CD4-positive, alpha-beta T cell (primary cell): ENCODE results near the gene ITSN2. TPM values are rescaled to one million over a fixed set of nuclear protein-coding genes. Genes with fewer than 3 reads are reported as not detected.

Experiments
- ATAC-seq: fragments of 200-7000 bp; cut with Tn5 transposase; one replicate; pipeline ENCODE4 v1.10.0; 2022; ENCODE audit warnings: mild to moderate bottlenecking; ENCODE audit not compliant: poor library complexity
- CTCF ChIA-PET: fragments of 350-600 bp; sonication (Branson Sonifier 250); formaldehyde crosslinking; loops from one replicate; lab custom pipeline; 2021; ENCODE audit warnings: antibody characterized with exemption, inconsistent platforms; lab: Charles Lee
- POLR2A ChIA-PET: fragments of 350-600 bp; sonication (Branson Sonifier 250); formaldehyde crosslinking; loops from one replicate; lab custom pipeline; 2021; ENCODE audit warnings: antibody characterized with exemption, inconsistent platforms; lab: Charles Lee
- DNase-seq, 14 experiments: peaks; one replicate each; pipeline ENCODE4 v3.0.0-alpha.2; 2013 to 2020; ENCODE audit warnings: mixed read lengths in 2 of 14
- H3K27ac ChIP-seq, 2 donors: one replicate each; pipeline versions ENCODE4 v1.5.1 to v1.7.0; 2013; ENCODE audit warnings: low read length in 2 of 2, low read depth in 1 of 2, mild to moderate bottlenecking in 1 of 2
- H3K27me3 ChIP-seq, 2 experiments: 1 replicate in 1 of 2; 2 replicates in 1 of 2; pipeline versions ENCODE4 v1.6.1 to v1.7.0; 2013; ENCODE audit warnings: low read length in 2 of 2, control low read depth in 1 of 2, mild to moderate bottlenecking in 1 of 2, moderate library complexity in 1 of 2; ENCODE audit not compliant: insufficient read depth in 2 of 2, control insufficient read depth in 1 of 2
- H3K36me3 ChIP-seq: one replicate; pipeline ENCODE4 v1.6.1; 2013; ENCODE audit warnings: low read length, control low read depth; ENCODE audit not compliant: insufficient read depth
- H3K4me1 ChIP-seq: one replicate; pipeline ENCODE4 v1.6.1; 2013; ENCODE audit warnings: low read length, control low read depth; ENCODE audit not compliant: insufficient read depth
- H3K4me3 ChIP-seq: one replicate; pipeline ENCODE4 v1.5.1; 2013; ENCODE audit warnings: mild to moderate bottlenecking, low read length, moderate library complexity
- H3K9me3 ChIP-seq, 2 experiments: 1 replicate in 1 of 2; 2 replicates in 1 of 2; pipeline versions ENCODE4 v1.6.1 to v1.7.0; 2013; ENCODE audit warnings: low read length in 2 of 2, mild to moderate bottlenecking in 2 of 2, control low read depth in 1 of 2, moderate library complexity in 1 of 2; ENCODE audit not compliant: control insufficient read depth in 1 of 2, insufficient read depth in 1 of 2
- H3K27ac Mint-ChIP-seq: one replicate; pipeline ENCODE4 v1.8.0; 2020; ENCODE audit warnings: mixed read lengths
- H3K27me3 Mint-ChIP-seq: one replicate; pipeline ENCODE4 v1.8.0; 2021; ENCODE audit warnings: mixed read lengths
- H3K36me3 Mint-ChIP-seq: one replicate; pipeline ENCODE4 v1.8.0; 2021; ENCODE audit warnings: low read depth, mixed read lengths
- H3K4me1 Mint-ChIP-seq: one replicate; pipeline ENCODE4 v1.8.0; 2021; ENCODE audit warnings: low read depth, mixed read lengths
- H3K4me3 Mint-ChIP-seq: one replicate; pipeline ENCODE4 v1.8.0; 2020; ENCODE audit warnings: mild to moderate bottlenecking, mixed read lengths
- H3K9me3 Mint-ChIP-seq: one replicate; pipeline ENCODE4 v1.8.0; 2020; ENCODE audit warnings: mixed read lengths
- CTCF ChIP-seq: fragments of 200-600 bp; IDR thresholded peaks from one replicate; pipeline ENCODE4 v1.8.0; 2022; ENCODE audit warnings: antibody characterized with exemption, mild to moderate bottlenecking
- intact Hi-C, 2 experiments: fragments of 100-400 bp; cut with DNase I in 1 of 2; cut with micrococcal nuclease in 1 of 2; formaldehyde crosslinking; loops; one replicate each; pipeline versions ENCODE4 v1.15.1 to v1.9.0; 2023 to 2025; cut with DNase I, micrococcal nuclease
- total RNA-seq, 174 experiments: library from RNA in 2 of 174; stranded (reverse) in 2 of 174; gene quantifications; one replicate each; pipeline ENCODE4 v1.2.3 and lab custom pipeline; 2021 to 2026

The ITSN2 gene
- total RNA-seq, 2 experiments from 2014 or later, result 75.4 to 77.1 TPM

DNA sequence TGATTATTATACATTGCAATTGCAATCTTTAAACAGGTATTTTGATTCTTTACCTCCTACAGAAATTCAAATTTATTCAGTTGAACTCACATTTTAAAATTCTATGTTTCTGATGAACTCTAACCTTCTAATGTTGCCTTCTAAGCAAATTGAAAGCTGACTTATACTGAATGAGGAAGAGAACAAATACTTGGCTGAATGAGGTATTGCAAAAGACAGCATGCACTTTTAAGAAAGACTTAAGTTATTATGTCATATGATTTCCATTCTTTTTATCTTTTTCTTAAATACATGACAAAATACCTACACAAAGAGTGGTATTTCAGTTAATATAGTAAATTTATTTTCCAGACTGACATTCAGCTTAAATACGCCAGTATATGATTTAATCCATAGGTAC lies 120.8 kb downstream of the ITSN2 start:
- peaks cover 33% of the 10 kb centered on the region for H3K36me3 ChIP-seq

DNA sequence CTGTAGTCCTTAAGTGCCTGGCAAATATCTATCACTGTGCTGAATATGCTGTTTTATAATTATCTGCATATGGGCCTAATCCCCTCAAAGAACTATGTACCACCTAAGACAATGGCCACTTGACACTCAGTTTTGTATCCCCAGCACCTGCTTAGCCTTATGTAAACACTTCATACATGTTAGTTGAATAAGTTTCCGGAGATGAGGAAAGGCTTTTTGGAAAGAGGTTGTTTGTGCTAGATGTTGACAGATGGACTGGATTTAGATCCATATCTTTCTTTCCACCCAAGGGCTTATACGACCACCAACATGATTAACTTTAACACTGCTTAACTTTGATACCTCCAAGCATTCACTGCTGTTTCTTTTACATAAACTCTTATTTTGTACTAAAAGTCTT lies 122.2 kb downstream of the ITSN2 start:
- no peak for DNase-seq
- no peaks in the 10 kb centered on the region for H3K4me1 ChIP-seq
- H3K9me3 Mint-ChIP-seq, result no peaks in the 10 kb centered on the region
- no peak overlapping the region for H3K4me3 ChIP-seq
- ATAC-seq, result no peak
- H3K4me1 Mint-ChIP-seq, result no peaks in the 10 kb centered on the region
- ChIA-PET POLR2A (no interaction called here), CTCF (no interaction called here)
- no peak overlapping the region for H3K27ac ChIP-seq
- H3K27me3 ChIP-seq, result no peaks in the 10 kb centered on the region
- no peaks in the 10 kb centered on the region for H3K9me3 ChIP-seq
- intact Hi-C loops, result no loop called here
- no peak overlapping the region for H3K4me3 Mint-ChIP-seq
- H3K27ac Mint-ChIP-seq, result no peak overlapping the region
- peaks cover 67% of the 10 kb centered on the region for H3K36me3 Mint-ChIP-seq
- no peak for TF ChIP-seq CTCF
- no peaks in the 10 kb centered on the region for H3K27me3 Mint-ChIP-seq
- peaks cover 19% of the 10 kb centered on the region for H3K36me3 ChIP-seq

More for the DNA sequence above, 120.8 kb downstream of the ITSN2 start:
- intact Hi-C loops, result no loop called here
- Mint-ChIP-seq H3K4me1 (no peaks in the 10 kb centered on the region), H3K36me3 (peaks cover 68% of the 10 kb centered on the region), H3K27ac (no peak overlapping the region), H3K27me3 (no peaks in the 10 kb centered on the region), H3K9me3 (no peaks in the 10 kb centered on the region), H3K4me3 (no peak overlapping the region)
- Histone ChIP-seq H3K27ac (no peak overlapping the region), H3K9me3 (no peaks in the 10 kb centered on the region), H3K4me1 (no peaks in the 10 kb centered on the region), H3K4me3 (no peak overlapping the region), H3K27me3 (no peaks in the 10 kb centered on the region)
- no peak for ATAC-seq
- no peak for TF ChIP-seq CTCF
- ChIA-PET POLR2A (no interaction called here), CTCF (no interaction called here)
- no peak for DNase-seq

- H3K27me3 ChIP-seq, result no peaks in the 10 kb centered on the region
- no peak overlapping the region for H3K27ac ChIP-seq
- H3K27me3 Mint-ChIP-seq, result no peaks in the 10 kb centered on the region
- H3K9me3 Mint-ChIP-seq, result no peaks in the 10 kb centered on the region
- no peak for ATAC-seq
- peak in 1 of 14 experiments; percentile 13 for DNase-seq
- no peak overlapping the region for H3K27ac Mint-ChIP-seq
- peaks cover 18% of the 10 kb centered on the region for H3K36me3 ChIP-seq
- CTCF ChIA-PET, result no interaction called here
- H3K4me3 Mint-ChIP-seq, result no peak overlapping the region
- POLR2A ChIA-PET, result no interaction called here
- H3K9me3 ChIP-seq, result no peaks in the 10 kb centered on the region
- peaks cover 59% of the 10 kb centered on the region for H3K36me3 Mint-ChIP-seq
- intact Hi-C loops, result no loop called here
- H3K4me3 ChIP-seq, result no peak overlapping the region
- TF ChIP-seq CTCF, result no peak
- H3K4me1 Mint-ChIP-seq, result no peaks in the 10 kb centered on the region
- H3K4me1 ChIP-seq, result no peaks in the 10 kb centered on the region
These were observed 123.0 kb downstream of the ITSN2 start for GRCh38 chr2:24237313-24237712.
